ENCODE measurements around the gene SESTD1.
"Not testable (repeated sequence)": the region's sequence is repeated elsewhere in the genome, so short reads cannot be mapped to it uniquely, and the experiment has no call there.

The SESTD1 gene

GRCh38 chr2:179097131-179097530, 167.5 kb downstream of the SESTD1 start:
- no peak for DNase-seq

GRCh38 chr2:179096090-179096489, 168.5 kb downstream of the SESTD1 start:
- no peak for DNase-seq

GRCh38 chr2:179092912-179093311, 171.7 kb downstream of the SESTD1 start:
- not testable (repeated sequence) for DNase-seq

- no peak for DNase-seq
These were observed 181.9 kb downstream of the SESTD1 start for GRCh38 chr2:179082697-179083096.

- DNase-seq = no peak
These were observed 182.7 kb downstream of the SESTD1 start for GRCh38 chr2:179081954-179082353.

GRCh38 chr2:179072527-179072926, 192.1 kb downstream of the SESTD1 start:
- no peak for DNase-seq

- no peak for DNase-seq
These were observed 192.7 kb downstream of the SESTD1 start for GRCh38 chr2:179071810-179072355.

GRCh38 chr2:179070895-179071294, 193.7 kb downstream of the SESTD1 start:
- DNase-seq = no peak

GRCh38 chr2:179069685-179070084, 194.9 kb downstream of the SESTD1 start:
- DNase-seq = no peak

- no peak for DNase-seq
These were observed 195.5 kb downstream of the SESTD1 start for GRCh38 chr2:179068991-179069643.

GRCh38 chr2:179059026-179059700, 205.5 kb downstream of the SESTD1 start:
- no peak for DNase-seq

GRCh38 chr2:179057737-179058136, 206.9 kb downstream of the SESTD1 start:
- no peak for DNase-seq

GRCh38 chr2:179053568-179053967, 211.1 kb downstream of the SESTD1 start:
- not testable (repeated sequence) for DNase-seq
